Measurements from ENCODE around the gene RLN1.
"Not testable (repeated sequence)": the region's sequence is repeated elsewhere in the genome, so short reads cannot be mapped to it uniquely, and the experiment has no call there.

The RLN1 gene

GRCh38 chr9:5338992-5339981 is at the start of gene RLN1:
Gene RLN1, minus strand, starts transcription at chr9:5339876. Its CDS starts 130 bp downstream, at chr9:5339746.
- not testable (repeated sequence) for DNase-seq

GRCh38 chr9:5389109-5389732 is 49.5 kb upstream of the RLN1 start:
- peak; percentile 39 for DNase-seq

GRCh38 chr9:5388026-5388819 is 48.5 kb upstream of the RLN1 start:
- no peak for DNase-seq

- DNase-seq = no peak
Observed at GRCh38 chr9:5384436-5384835, 44.8 kb upstream of the RLN1 start.

- no peak for DNase-seq
Observed at GRCh38 chr9:5382479-5382878, 42.8 kb upstream of the RLN1 start.

GRCh38 chr9:5375790-5376477 is 36.3 kb upstream of the RLN1 start:
- no peak for DNase-seq

GRCh38 chr9:5375091-5375490 is 35.4 kb upstream of the RLN1 start:
- peak; percentile 32 for DNase-seq

GRCh38 chr9:5364294-5365024 is 24.8 kb upstream of the RLN1 start:
- no peak for DNase-seq

GRCh38 chr9:5361326-5362010 is 21.8 kb upstream of the RLN1 start:
- no peak for DNase-seq

- DNase-seq = no peak
Observed at GRCh38 chr9:5360341-5360740, 20.7 kb upstream of the RLN1 start.

GRCh38 chr9:5357431-5358105 is 17.9 kb upstream of the RLN1 start:
- DNase-seq = no peak

GRCh38 chr9:5355817-5356216 is 16.1 kb upstream of the RLN1 start:
- no peak for DNase-seq

GRCh38 chr9:5355226-5355625 is 15.6 kb upstream of the RLN1 start:
- no peak for DNase-seq

GRCh38 chr9:5354184-5354583 is 14.5 kb upstream of the RLN1 start:
- DNase-seq = no peak

- DNase-seq = no peak
Observed at GRCh38 chr9:5352637-5353248, 13.1 kb upstream of the RLN1 start.

GRCh38 chr9:5336688-5337087 is 3.0 kb downstream of the RLN1 start:
- DNase-seq = no peak

GRCh38 chr9:5331276-5331675 is 8.4 kb downstream of the RLN1 start:
- not testable (repeated sequence) for DNase-seq

- DNase-seq = no peak
Observed at GRCh38 chr9:5326893-5327548, 12.7 kb downstream of the RLN1 start.

GRCh38 chr9:5326187-5326586 is 13.5 kb downstream of the RLN1 start:
- no peak for DNase-seq

- DNase-seq = not testable (repeated sequence)
Observed at GRCh38 chr9:5321601-5322000, 18.1 kb downstream of the RLN1 start.
